AML-193 (cell line): Measurements from ENCODE around the gene SERGEF.
"Not testable (repeated sequence)": the region's sequence is repeated elsewhere in the genome, so short reads cannot be mapped to it uniquely, and the experiment has no call there.

ENCODE experiments used
- DNase-seq, 2 experiments: peaks; one replicate each; lab custom pipeline; 2025; lab: John Stamatoyannopoulos, UW

SERGEF gene

GRCh38 chr11:17906436-17906835, 106.4 kb downstream of the SERGEF start:
- DNase-seq: no peak

- no peak for DNase-seq
These were observed 107.4 kb downstream of the SERGEF start for GRCh38 chr11:17905477-17905876.

- no peak for DNase-seq
These were observed 111.4 kb downstream of the SERGEF start for GRCh38 chr11:17901481-17901880.

GRCh38 chr11:17898782-17899181, 114.1 kb downstream of the SERGEF start:
- DNase-seq: no peak

- no peak for DNase-seq
These were observed 114.8 kb downstream of the SERGEF start for GRCh38 chr11:17898071-17898470.

GRCh38 chr11:17897495-17897894, 115.4 kb downstream of the SERGEF start:
- no peak for DNase-seq

GRCh38 chr11:17896496-17897151, 116.2 kb downstream of the SERGEF start:
- DNase-seq: not testable (repeated sequence)

- DNase-seq: no peak
These were observed 117.8 kb downstream of the SERGEF start for GRCh38 chr11:17894929-17895658.

- no peak for DNase-seq
These were observed 120.4 kb downstream of the SERGEF start for GRCh38 chr11:17892409-17892808.

GRCh38 chr11:17890325-17890724, 122.5 kb downstream of the SERGEF start:
- DNase-seq: no peak

- no peak for DNase-seq
These were observed 125.1 kb downstream of the SERGEF start for GRCh38 chr11:17887779-17888178.

- no peak for DNase-seq
These were observed 128.9 kb downstream of the SERGEF start for GRCh38 chr11:17883946-17884345.

GRCh38 chr11:17883057-17883456, 129.8 kb downstream of the SERGEF start:
- DNase-seq: no peak

- no peak for DNase-seq
These were observed 134.1 kb downstream of the SERGEF start for GRCh38 chr11:17878743-17879142.

GRCh38 chr11:17877886-17878285, 135.0 kb downstream of the SERGEF start:
- no peak for DNase-seq

- no peak for DNase-seq
These were observed 136.0 kb downstream of the SERGEF start for GRCh38 chr11:17876827-17877226.

- no peak for DNase-seq
These were observed 137.0 kb downstream of the SERGEF start for GRCh38 chr11:17875891-17876290.

- DNase-seq: no peak
These were observed 139.3 kb downstream of the SERGEF start for GRCh38 chr11:17873586-17873985.

- DNase-seq: not testable (repeated sequence)
These were observed 144.4 kb downstream of the SERGEF start for GRCh38 chr11:17868398-17868797.

GRCh38 chr11:17867341-17867740, 145.5 kb downstream of the SERGEF start:
- no peak for DNase-seq

GRCh38 chr11:17865765-17866428, 146.9 kb downstream of the SERGEF start:
- DNase-seq: no peak

- DNase-seq: no peak
These were observed 148.3 kb downstream of the SERGEF start for GRCh38 chr11:17864478-17864941.
